ENCODE data around the gene SOAT1. TPM values are rescaled to one million over a fixed set of nuclear protein-coding genes. Genes with fewer than 3 reads are reported as not detected.

Gene SOAT1
- total and polyA plus RNA-seq, 2 donors (not counting 1 experiment from before 2014, with no cell fraction given): 3.1 to 25.1 TPM

GRCh38 chr1:179298952-179299351, 5.4 kb downstream of the SOAT1 start:
- WGBS (ENCODE audit: insufficient coverage): 40% methylated on average over 3 of the region's 3 CpGs
- intact Hi-C loops (cut with micrococcal nuclease): loop anchor here (10.0 kb wide), 1 partner anchor 1336 kb away; the partner anchor contains the start of gene XPR1
- DNase-seq (peak; percentile 29), ATAC-seq (ENCODE audit: low read depth) (peak; percentile 60)
- Mint-ChIP-seq H3K27ac (peak overlapping the region; percentile 0), H3K4me3 (no peak overlapping the region), H3K27me3 (no peaks in the 10 kb centered on the region), H3K9me3 (ENCODE audit: insufficient read depth) (no peaks in the 10 kb centered on the region), H3K4me1 (peaks cover 43% of the 10 kb centered on the region)
- H3K27ac ChIP-seq (ENCODE audit: low read length in 2 of 2): peak overlapping the region in 1 of 2 donors; percentile 13
- H3K79me2 ChIP-seq (ENCODE audit: control insufficient read depth, insufficient read depth, low read length): peaks cover 85% of the 10 kb centered on the region
- no peak overlapping the region for H2AFZ ChIP-seq (ENCODE audit: insufficient read depth, low read depth, low read length, poor library complexity, severe bottlenecking)
- ChIA-PET POLR2A (no interaction called here), CTCF (interaction anchor here (1.0 kb wide), 1 partner anchor 178 kb away, joined by 3 read pairs; no protein-coding TSS in a partner anchor)
- H3K9ac ChIP-seq (ENCODE audit: low read length): no peak overlapping the region
- no peaks in the 10 kb centered on the region for H3K27me3 ChIP-seq (replicated peaks in 1 of 4; ENCODE audit: control extremely low read depth in 1 of 4, control insufficient read depth in 3 of 4, insufficient read depth in 4 of 4, low read length in 3 of 4)
- peaks cover 10% of the 10 kb centered on the region for H4K20me1 ChIP-seq (ENCODE audit: control insufficient read depth, insufficient read depth, low read length, poor library complexity, severe bottlenecking)
- H3K36me3 ChIP-seq (replicated peaks in 1 of 2; ENCODE audit: control extremely low read depth in 1 of 2, control insufficient read depth in 1 of 2, extremely low read depth in 1 of 2, insufficient read depth in 2 of 2, low read length in 1 of 2): peaks cover 10 to 12% of the 10 kb centered on the region in 2 experiments
- H3K4me3 ChIP-seq (ENCODE audit: control extremely low read depth in 1 of 5, extremely low read depth in 1 of 5, insufficient read depth in 1 of 5, low read depth in 2 of 5, low read length in 4 of 5): no peak overlapping the region
- TF ChIP-seq CTCF (IDR thresholded peaks at IDR 0.05) (no peak), EZH2 (IDR thresholded peaks at IDR 0.05; ENCODE audit: borderline replicate concordance, insufficient read depth, low read depth, low read length, poor library complexity, severe bottlenecking) (no peak)
- peaks cover 29 to 37% of the 10 kb centered on the region in 2 donors for H3K4me1 ChIP-seq (ENCODE audit: control insufficient read depth in 2 of 2, insufficient read depth in 2 of 2, low read length in 2 of 2)
- no peaks in the 10 kb centered on the region for H3K9me3 ChIP-seq (ENCODE audit: control extremely low read depth in 1 of 3, control insufficient read depth in 2 of 3, insufficient read depth in 1 of 3, low read length in 2 of 3)
- no peak overlapping the region for H3K4me2 ChIP-seq (replicated peaks; ENCODE audit: low read depth, low read length, poor library complexity, severe bottlenecking)

GRCh38 chr1:179300112-179300511, 6.5 kb downstream of the SOAT1 start:
- TF ChIP-seq EZH2 (IDR thresholded peaks at IDR 0.05; ENCODE audit: borderline replicate concordance, insufficient read depth, low read depth, low read length, poor library complexity, severe bottlenecking) (no peak), CTCF (IDR thresholded peaks at IDR 0.05) (no peak)
- no peak for ATAC-seq (ENCODE audit: low read depth)
- Histone ChIP-seq H3K4me1 (ENCODE audit: control insufficient read depth in 2 of 2, insufficient read depth in 2 of 2, low read length in 2 of 2) (peaks cover 21 to 29% of the 10 kb centered on the region in 2 donors), H3K27me3 (replicated peaks in 1 of 4; ENCODE audit: control extremely low read depth in 1 of 4, control insufficient read depth in 3 of 4, insufficient read depth in 4 of 4, low read length in 3 of 4) (no peaks in the 10 kb centered on the region), H3K9ac (ENCODE audit: low read length) (no peak overlapping the region), H4K20me1 (ENCODE audit: control insufficient read depth, insufficient read depth, low read length, poor library complexity, severe bottlenecking) (peaks cover 10% of the 10 kb centered on the region), H3K4me3 (ENCODE audit: control extremely low read depth in 1 of 5, extremely low read depth in 1 of 5, insufficient read depth in 1 of 5, low read depth in 2 of 5, low read length in 4 of 5) (no peak overlapping the region), H3K9me3 (ENCODE audit: control extremely low read depth in 1 of 3, control insufficient read depth in 2 of 3, insufficient read depth in 1 of 3, low read length in 2 of 3) (no peaks in the 10 kb centered on the region), H3K4me2 (replicated peaks; ENCODE audit: low read depth, low read length, poor library complexity, severe bottlenecking) (no peak overlapping the region), H3K36me3 (replicated peaks in 1 of 2; ENCODE audit: control extremely low read depth in 1 of 2, control insufficient read depth in 1 of 2, extremely low read depth in 1 of 2, insufficient read depth in 2 of 2, low read length in 1 of 2) (peaks cover 10 to 19% of the 10 kb centered on the region in 2 experiments), H3K27ac (ENCODE audit: low read length in 2 of 2) (no peak overlapping the region), H3K79me2 (ENCODE audit: control insufficient read depth, insufficient read depth, low read length) (peaks cover 96% of the 10 kb centered on the region), H2AFZ (ENCODE audit: insufficient read depth, low read depth, low read length, poor library complexity, severe bottlenecking) (no peak overlapping the region)
- Mint-ChIP-seq H3K27me3 (no peaks in the 10 kb centered on the region), H3K27ac (peak overlapping the region; percentile 27), H3K4me1 (peaks cover 34% of the 10 kb centered on the region), H3K9me3 (ENCODE audit: insufficient read depth) (no peaks in the 10 kb centered on the region), H3K4me3 (no peak overlapping the region)
- intact Hi-C loops (cut with micrococcal nuclease): no loop called here
- DNase-seq: no peak
- WGBS (ENCODE audit: insufficient coverage): no CpG with 5 or more reads among the region's 1 CpG
- ChIA-PET CTCF (interaction anchor here (0.7 kb wide), 1 partner anchor 14 kb away, joined by 6 read pairs; no protein-coding TSS in a partner anchor), POLR2A (no interaction called here)

All from B cell (primary cell).